Measurements from ENCODE around the gene TXNIP.

Gene TXNIP

GRCh38 chr1:145947551-145947950, 48.8 kb downstream of the TXNIP start:
- in situ Hi-C loops (cut with HindIII; ENCODE audit: low sequenced_read_pairs) = no loop called here

- in situ Hi-C loops (cut with HindIII; ENCODE audit: low sequenced_read_pairs) = no loop called here
Measured at GRCh38 chr1:145946477-145946986, 49.8 kb downstream of the TXNIP start.

GRCh38 chr1:145944532-145944931, 51.8 kb downstream of the TXNIP start:
- in situ Hi-C loops (cut with HindIII; ENCODE audit: low sequenced_read_pairs) = no loop called here

GRCh38 chr1:145942871-145943270, 53.5 kb downstream of the TXNIP start:
- in situ Hi-C loops (cut with HindIII; ENCODE audit: low sequenced_read_pairs) = no loop called here
